Activated CD4-positive, alpha-beta T cell treated with anti-CD3 and anti-CD28 coated beads, Interleukin-2, Interleukin-4, amounts not matched to agents 100 ng/mL and 50 ng/mL, durations not matched to agents 16 hours and 8 hours (primary cell): ENCODE results near the gene RNF44.

Experiments used
- DNase-seq: peaks from one replicate; pipeline ENCODE4 v3.0.0-alpha.2; 2020; ENCODE audit warnings: low spot score

RNF44 gene

GRCh38 chr5:176535101-176535663 lies 2.0 kb downstream of the RNF44 start:
- DNase-seq = peak; percentile 77

- no peak for DNase-seq
Measured at GRCh38 chr5:176534640-176535039, 2.6 kb downstream of the RNF44 start.

DNA sequence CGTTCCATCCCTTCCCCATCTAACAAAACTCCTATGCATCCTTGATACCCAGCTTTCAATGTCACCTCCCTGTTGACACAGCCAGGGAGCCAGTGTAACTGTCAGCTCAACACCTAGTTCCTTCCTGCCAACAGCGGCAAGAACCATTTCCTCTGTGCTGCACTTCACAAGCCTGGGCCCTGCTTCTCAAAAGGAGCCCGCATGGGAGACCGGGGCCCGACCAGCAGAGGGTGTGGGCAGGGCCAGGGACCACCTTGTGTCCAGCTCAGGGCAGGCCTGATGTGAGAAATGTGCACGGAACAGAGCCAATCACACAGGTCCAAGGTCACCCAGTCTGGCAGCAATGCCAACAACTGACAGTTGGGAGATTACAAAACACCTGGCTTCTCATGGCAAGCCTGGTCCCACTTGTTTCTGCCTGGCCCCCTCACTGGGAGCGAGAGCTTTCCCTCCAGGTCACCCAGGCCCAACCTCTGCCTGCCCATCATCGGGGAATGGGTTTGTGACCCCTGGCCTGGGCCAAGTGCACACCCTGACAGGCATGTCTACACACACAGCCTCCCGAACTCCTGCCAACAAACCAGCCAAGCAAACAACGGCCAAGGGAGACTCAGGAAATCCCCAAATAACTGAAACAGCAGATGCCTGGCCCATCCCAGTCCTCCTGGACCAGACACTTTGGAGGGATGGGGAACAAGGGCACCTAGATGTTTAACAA lies 3.1 kb downstream of the RNF44 start:
- peak; percentile 75 for DNase-seq

DNA sequence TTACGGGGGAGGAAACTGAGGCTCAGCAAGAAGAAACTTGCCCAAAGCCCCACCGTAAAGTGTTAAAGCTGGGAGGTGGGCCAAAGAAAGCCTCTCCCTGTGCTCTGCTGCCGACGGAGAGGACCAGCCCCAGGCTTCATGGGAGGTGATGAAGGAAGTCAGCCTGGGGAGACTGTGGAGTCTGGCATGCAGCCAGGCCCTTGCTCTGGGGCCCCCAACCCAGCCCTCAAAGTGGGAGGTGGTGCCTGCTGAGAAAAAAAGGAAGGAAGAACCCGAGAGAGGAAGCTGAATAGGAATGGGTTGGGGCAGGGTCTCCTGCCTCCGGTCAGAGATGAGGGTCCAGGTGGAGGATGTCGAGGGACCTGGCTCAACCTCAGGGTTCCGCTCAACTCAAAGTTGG lies 3.8 kb downstream of the RNF44 start:
- DNase-seq = no peak

GRCh38 chr5:176532795-176533194 lies 4.4 kb downstream of the RNF44 start:
- DNase-seq = no peak

DNA sequence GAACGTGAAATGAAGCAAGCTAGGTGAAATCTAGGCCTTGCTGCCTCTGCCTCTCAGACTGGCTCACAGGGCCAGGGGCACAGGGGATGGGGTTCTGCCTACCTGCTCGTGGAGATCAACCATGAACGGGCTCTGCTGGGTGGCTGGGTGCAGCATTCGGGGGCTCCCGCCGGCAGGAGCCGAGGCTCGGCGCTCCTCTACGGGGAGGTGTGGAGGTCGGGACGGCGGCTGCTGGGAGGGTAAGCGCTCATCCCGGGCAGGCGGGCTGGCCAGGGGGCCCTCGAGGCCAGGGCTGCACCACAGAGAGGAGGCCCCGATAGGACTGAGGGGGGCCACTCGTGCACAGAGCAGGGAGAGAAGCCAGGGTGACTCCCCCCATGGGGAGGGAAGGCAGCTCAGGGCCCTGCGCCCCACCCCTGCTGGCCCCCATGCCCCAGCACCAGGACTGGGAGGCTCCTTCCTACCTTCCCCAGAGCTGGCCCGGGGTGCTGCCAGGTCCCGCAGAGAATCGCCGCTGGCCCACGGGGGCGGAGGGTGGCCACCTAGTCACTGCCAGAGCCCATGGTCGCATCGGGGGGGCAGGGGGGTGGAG lies 5.2 kb downstream of the RNF44 start:
- DNase-seq = no peak

- no peak for DNase-seq
Measured at GRCh38 chr5:176530983-176531901, 6.0 kb downstream of the RNF44 start.

DNA sequence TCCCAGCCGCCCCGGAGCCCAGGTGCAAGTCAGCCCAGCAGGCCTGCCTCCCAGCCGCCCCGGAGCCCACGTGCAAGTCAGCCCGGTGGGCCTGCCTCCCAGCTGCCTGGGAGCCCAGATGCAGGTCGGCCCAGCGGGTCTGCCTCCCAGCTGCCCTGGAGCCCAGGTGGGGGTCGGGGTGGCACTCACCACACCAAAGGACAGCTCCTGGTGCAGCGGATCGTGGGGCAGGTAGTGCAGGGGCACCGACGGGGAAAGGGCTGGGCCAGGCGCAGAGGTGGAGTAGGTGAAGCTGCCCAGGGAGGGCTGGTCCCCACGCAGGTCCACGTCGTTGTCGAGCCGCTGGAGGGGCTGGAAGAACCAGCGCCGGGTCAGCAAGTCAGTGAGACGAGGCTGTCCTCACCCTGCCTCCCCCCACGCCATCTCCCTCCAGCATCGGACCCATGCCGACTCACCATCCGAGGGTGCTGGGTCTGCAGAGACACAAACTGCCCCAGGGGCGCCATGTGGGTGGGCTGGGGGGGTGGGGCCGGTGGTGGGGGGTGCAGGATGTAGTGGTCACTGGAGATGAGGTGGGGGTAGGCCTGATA lies 6.7 kb downstream of the RNF44 start:
- no peak for DNase-seq

GRCh38 chr5:176529741-176530141 lies 7.5 kb downstream of the RNF44 start:
- peak; percentile 59 for DNase-seq

- DNase-seq = no peak
Measured at GRCh38 chr5:176529116-176529740, 8.0 kb downstream of the RNF44 start.

GRCh38 chr5:176528761-176529115 lies 8.5 kb downstream of the RNF44 start:
- DNase-seq = no peak

DNA sequence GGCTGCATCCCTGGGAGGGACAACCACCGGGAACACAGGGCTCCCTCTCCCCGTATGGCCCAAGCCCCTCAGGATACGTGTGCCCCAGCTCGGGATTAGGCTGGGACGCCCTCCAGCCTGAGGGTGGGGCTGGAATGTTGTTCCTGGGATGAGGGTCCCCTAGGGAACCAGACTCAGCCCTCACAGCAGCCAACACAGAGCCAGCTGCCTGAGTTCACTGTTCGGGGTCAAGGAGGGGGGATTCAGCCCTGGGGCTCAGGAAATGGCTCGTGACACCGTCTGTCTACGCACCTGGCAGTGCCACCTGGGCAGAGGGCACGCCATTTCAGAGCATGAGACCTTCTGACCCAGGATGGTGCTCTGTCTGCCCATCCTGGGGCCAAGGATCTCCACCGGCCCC lies 8.9 kb downstream of the RNF44 start:
- no peak for DNase-seq

- DNase-seq = no peak
Measured at GRCh38 chr5:176527246-176528222, 9.7 kb downstream of the RNF44 start.

- DNase-seq = no peak
Measured at GRCh38 chr5:176526462-176526861, 10.7 kb downstream of the RNF44 start.

GRCh38 chr5:176525677-176526076 lies 11.5 kb downstream of the RNF44 start:
- DNase-seq = no peak

- no peak for DNase-seq
Measured at GRCh38 chr5:176524987-176525386, 12.2 kb downstream of the RNF44 start.

DNA sequence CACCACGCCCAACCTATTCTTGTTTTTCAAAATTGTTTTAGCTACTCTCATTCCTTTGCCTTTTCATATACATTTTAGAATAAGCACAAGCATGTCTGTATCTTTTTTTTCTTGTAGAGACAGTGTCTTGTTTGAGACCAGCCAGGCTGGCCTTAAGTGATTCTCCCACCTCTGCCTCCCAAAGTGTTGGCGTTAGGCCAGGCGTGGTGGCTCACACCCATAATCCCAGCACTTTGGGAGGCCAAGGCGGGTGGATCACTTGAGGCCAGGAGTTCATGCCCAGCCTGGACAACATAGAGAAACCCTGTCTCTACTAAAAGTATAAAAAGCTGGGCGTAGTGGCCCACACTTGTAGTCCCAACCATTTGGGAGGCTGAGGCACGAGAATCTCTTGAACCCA lies 13.1 kb downstream of the RNF44 start:
- no peak for DNase-seq

DNA sequence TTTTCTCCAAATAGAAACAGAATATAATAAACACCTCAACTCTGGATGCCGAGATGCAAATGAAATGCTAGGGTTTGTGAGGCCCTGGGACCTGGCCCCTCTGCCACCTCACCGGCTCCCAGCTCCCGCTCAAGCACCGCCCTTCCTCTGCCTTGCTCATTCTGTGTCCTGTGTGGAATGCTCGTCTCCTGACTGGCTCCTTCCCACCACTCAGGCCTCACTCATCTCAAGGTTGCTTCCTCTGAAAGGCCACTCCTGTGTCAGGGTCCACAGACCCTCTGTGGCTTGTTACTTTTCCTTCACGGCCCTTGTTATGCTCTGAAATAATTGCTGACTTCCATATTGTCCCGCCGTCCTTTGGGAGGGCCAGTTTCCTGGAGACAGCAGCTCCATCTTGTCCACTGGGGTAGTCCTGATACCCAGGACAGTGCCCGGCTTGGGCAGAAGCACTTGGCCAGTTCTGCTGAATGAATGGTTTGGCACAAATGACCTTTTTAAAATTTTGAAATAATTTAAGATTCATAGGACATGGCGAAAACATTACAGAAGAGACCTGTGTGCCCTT lies 15.4 kb downstream of the RNF44 start:
- no peak for DNase-seq

DNA sequence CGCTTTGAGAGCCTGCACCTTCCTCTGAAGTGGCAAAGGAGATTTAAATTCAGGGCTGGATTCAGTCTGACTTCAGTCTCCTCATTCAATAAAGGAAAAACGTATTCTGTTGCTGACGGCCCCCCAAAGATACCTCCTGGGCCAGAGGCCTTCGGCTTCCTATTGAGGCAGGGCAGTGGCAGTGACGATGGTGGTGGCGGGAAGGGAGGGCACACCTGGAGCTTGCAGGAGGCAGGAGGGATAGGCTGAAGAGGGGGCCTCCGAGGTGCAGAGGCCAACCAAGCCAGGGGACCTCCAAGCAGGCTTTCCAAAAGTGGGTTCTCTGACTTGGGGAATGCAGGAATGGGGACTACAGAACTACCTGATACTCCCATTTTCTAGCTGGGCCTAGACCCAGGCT lies 15.9 kb downstream of the RNF44 start:
- no peak for DNase-seq
